HFFc6 (cell line): ENCODE measurements around the gene TPRG1. TPM values are rescaled to one million over a fixed set of nuclear protein-coding genes. Genes with fewer than 3 reads are reported as not detected.

Experiments used
- DNase-seq: peaks from one replicate; pipeline ENCODE4 v3.0.0-alpha.2; 2018
- H3K27ac Mint-ChIP-seq: 2 replicates; pipeline ENCODE4 v1.8.0; 2020; ENCODE audit warnings: mild to moderate bottlenecking, mixed read lengths
- H3K27me3 Mint-ChIP-seq: 2 replicates; pipeline ENCODE4 v1.8.0; 2021; ENCODE audit warnings: mild to moderate bottlenecking, moderate library complexity, mixed read lengths; ENCODE audit not compliant: insufficient read depth
- H3K36me3 Mint-ChIP-seq: 2 replicates; pipeline ENCODE4 v1.8.0; 2021; ENCODE audit warnings: low read depth, mixed read lengths
- H3K4me1 Mint-ChIP-seq: 2 replicates; pipeline ENCODE4 v1.8.0; 2020; ENCODE audit warnings: low read depth, mixed read lengths
- H3K4me3 Mint-ChIP-seq: 2 replicates; pipeline ENCODE4 v1.8.0; 2020; ENCODE audit warnings: mild to moderate bottlenecking, moderate library complexity, mixed read lengths
- H3K9me3 Mint-ChIP-seq: 2 replicates; pipeline ENCODE4 v1.8.0; 2020; ENCODE audit warnings: mild to moderate bottlenecking, mixed read lengths
- total RNA-seq, 6 experiments: library from RNA; stranded (reverse); fragmentation: NEBNext Ultra II Directional; extraction: Animal tissue kit (Norgen Biotek cat#: 25700); gene quantifications; 2 replicates in 1 of 6; 3 replicates in 5 of 6; pipeline ENCODE4 v1.2.3, GENCODE V29; 2021
- TF ChIP-seq, protein P1 (sequence below): fragments of 200-600 bp; sonication (generic); IDR thresholded peaks from 2 replicates; pipeline ENCODE4 v1.5.0; 2021; ENCODE audit warnings: antibody characterized with exemption, mild to moderate bottlenecking

The TPRG1 gene
- total RNA-seq, 6 experiments from 2014 or later, result not detected

DNA sequence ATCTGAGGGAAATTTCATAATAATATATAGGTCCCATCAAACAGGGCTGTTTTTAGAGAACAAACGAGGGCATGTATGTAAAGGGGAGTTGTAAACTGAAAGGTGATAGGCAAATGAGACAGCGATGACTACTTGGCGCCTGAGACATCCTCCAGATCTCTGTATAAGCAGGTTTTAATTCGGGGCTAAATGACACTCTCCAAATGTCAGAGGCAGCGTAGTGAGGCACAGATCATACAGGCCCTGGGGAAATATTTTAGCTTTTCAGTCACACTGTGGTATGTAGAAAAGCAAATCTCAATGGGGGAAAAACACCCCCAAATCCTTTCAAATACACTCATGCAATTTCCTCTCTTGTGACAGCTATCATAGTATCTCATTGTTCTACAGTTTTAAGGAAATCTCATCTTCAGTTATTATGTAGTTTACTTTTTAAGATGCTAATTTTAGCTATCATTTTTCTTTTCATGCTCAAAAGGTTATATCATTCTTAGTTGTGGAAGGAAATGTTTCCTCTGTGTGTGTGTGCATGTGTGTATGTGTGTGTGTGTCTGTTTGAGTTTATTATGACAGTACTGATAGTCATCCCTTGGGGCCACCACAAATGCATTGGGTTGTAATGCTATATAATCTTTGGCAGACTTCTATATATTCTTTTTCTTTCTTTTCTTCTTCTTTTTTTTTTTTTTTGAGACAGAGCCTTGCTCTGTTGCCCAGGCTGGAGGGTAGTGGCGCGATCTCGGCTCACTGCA lies 1.1 kb downstream of the TPRG1 start:
- H3K4me3 Mint-ChIP-seq, result no peak overlapping the region
- peaks cover 10% of the 10 kb centered on the region for H3K27me3 Mint-ChIP-seq
- H3K9me3 Mint-ChIP-seq, result no peaks in the 10 kb centered on the region
- no peaks in the 10 kb centered on the region for H3K4me1 Mint-ChIP-seq
- no peaks in the 10 kb centered on the region for H3K36me3 Mint-ChIP-seq
- DNase-seq, result no peak
- TF ChIP-seq, protein P1, sequence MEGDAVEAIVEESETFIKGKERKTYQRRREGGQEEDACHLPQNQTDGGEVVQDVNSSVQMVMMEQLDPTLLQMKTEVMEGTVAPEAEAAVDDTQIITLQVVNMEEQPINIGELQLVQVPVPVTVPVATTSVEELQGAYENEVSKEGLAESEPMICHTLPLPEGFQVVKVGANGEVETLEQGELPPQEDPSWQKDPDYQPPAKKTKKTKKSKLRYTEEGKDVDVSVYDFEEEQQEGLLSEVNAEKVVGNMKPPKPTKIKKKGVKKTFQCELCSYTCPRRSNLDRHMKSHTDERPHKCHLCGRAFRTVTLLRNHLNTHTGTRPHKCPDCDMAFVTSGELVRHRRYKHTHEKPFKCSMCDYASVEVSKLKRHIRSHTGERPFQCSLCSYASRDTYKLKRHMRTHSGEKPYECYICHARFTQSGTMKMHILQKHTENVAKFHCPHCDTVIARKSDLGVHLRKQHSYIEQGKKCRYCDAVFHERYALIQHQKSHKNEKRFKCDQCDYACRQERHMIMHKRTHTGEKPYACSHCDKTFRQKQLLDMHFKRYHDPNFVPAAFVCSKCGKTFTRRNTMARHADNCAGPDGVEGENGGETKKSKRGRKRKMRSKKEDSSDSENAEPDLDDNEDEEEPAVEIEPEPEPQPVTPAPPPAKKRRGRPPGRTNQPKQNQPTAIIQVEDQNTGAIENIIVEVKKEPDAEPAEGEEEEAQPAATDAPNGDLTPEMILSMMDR, result no peak
- H3K27ac Mint-ChIP-seq, result no peak overlapping the region

DNA sequence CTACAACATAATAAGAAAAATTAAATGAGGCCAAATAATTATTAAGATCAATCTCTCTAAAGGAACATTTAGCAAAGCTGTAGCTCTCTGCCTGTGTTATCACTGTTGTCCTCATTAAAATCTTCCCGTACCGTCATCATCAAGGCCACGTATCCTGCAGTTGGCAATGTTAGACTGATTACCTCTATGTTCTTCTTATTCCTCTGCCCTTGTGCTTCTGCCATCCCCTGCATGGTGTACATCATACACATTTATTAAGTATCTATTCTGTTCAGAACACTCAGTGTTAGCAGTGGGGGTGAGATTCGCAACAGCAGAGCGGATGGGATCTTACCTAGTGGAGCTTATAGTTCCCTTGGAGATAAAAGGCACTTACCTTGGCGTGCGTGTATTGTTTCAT lies 12.8 kb downstream of the TPRG1 start:
- no peak overlapping the region for H3K4me3 Mint-ChIP-seq
- H3K9me3 Mint-ChIP-seq, result no peaks in the 10 kb centered on the region
- TF ChIP-seq, protein P1, result no peak
- no peaks in the 10 kb centered on the region; the same call in 1 of the 2 replicates for H3K27me3 Mint-ChIP-seq
- H3K27ac Mint-ChIP-seq, result no peak overlapping the region
- no peak for DNase-seq
- no peaks in the 10 kb centered on the region for H3K36me3 Mint-ChIP-seq
- no peaks in the 10 kb centered on the region for H3K4me1 Mint-ChIP-seq

DNA sequence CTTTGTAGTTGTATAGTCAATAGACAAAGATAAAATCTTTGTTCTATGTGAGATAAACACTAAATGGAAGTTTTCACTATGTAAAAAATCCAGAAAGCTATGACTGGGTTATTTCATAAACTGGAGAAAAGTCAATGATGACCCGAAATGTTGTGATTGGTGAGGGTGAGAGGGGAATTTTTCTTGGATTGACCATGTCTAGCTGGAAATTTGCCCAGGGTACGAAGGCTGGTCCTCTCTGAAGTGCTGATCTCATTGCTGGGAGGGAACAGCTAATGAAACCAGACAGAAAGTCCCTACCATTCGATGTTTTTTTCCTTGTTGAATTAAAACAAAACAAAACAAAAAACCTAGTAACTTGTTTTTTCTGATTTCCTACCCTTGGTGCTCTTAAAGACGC lies 14.3 kb downstream of the TPRG1 start:
- Mint-ChIP-seq H3K36me3 (no peaks in the 10 kb centered on the region), H3K27me3 (no peaks in the 10 kb centered on the region; the same call in 1 of the 2 replicates), H3K9me3 (no peaks in the 10 kb centered on the region), H3K27ac (no peak overlapping the region), H3K4me3 (no peak overlapping the region), H3K4me1 (no peaks in the 10 kb centered on the region)
- TF ChIP-seq, protein P1, result no peak
- no peak for DNase-seq

DNA sequence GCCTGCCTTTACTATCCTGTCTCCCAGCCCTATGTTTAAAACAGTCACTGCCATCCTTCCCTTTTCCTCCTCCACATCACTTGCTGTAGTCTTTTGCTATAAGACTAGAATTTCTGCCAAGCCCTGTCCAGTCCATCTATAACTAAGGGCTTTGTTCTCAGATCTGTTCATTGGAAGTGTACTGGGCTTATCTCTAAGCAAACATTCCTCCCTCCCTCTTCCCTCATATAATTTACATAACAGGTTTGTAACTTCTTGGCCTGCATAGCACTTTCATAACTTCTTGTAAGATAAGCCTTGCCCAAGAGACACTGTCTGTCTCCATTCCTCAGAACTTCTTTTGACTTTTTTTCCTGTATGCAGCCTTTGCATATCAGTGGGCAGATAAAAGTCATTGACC lies 16.7 kb downstream of the TPRG1 start:
- no peak overlapping the region for H3K27ac Mint-ChIP-seq
- no peak overlapping the region for H3K4me3 Mint-ChIP-seq
- H3K4me1 Mint-ChIP-seq, result no peaks in the 10 kb centered on the region
- TF ChIP-seq, protein P1, result no peak
- H3K9me3 Mint-ChIP-seq, result peaks cover 11% of the 10 kb centered on the region
- H3K27me3 Mint-ChIP-seq, result no peaks in the 10 kb centered on the region; the same call in 1 of the 2 replicates
- no peaks in the 10 kb centered on the region for H3K36me3 Mint-ChIP-seq
- no peak for DNase-seq

DNA sequence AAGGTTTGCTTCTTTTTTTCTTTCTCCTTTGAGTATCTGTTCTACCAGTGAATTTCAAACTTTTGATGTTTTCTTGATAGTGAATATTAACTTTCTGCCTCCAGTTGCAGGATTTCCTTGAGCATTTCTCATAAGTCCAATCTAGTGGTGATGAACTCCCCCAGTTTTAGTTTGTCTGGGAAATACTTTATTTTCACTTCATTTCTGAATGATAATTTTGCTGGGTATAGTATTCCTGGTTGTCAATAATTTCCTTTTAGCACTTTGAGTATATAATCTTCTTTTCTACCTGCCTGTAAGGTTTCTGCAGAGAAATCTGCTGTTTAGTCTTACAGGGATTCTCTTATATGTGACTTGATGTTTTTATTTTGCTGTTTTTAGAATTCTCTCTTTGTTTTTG lies 21.0 kb downstream of the TPRG1 start:
- no peak overlapping the region for H3K27ac Mint-ChIP-seq
- no peaks in the 10 kb centered on the region; the same call in 1 of the 2 replicates for H3K27me3 Mint-ChIP-seq
- no peak for DNase-seq
- H3K4me1 Mint-ChIP-seq, result no peaks in the 10 kb centered on the region
- peaks cover 28% of the 10 kb centered on the region for H3K9me3 Mint-ChIP-seq
- no peak overlapping the region for H3K4me3 Mint-ChIP-seq
- no peaks in the 10 kb centered on the region for H3K36me3 Mint-ChIP-seq
- TF ChIP-seq, protein P1, result no peak
